ENCODE measurements around the gene CREB3. TPM values are rescaled to one million over a fixed set of nuclear protein-coding genes. Genes with fewer than 3 reads are reported as not detected.

Gene CREB3
- total RNA-seq, 1 experiment from 2014 or later, result 34.8 TPM

- peak overlapping the region; percentile 84 for H2AFZ ChIP-seq (ENCODE audit: low read length)
- CTCF ChIA-PET, result interaction anchor here (0.6 kb wide), 1 partner anchor 21 kb away, joined by 3 read pairs; no protein-coding TSS in a partner anchor
- intact Hi-C loops (cut with micrococcal nuclease), result loop anchor here (1.0 kb wide), 1 partner anchor 14 kb away; no protein-coding TSS in a partner anchor
These were observed 24.9 kb downstream of the CREB3 start for GRCh38 chr9:35757226-35757891.

GRCh38 chr9:35757892-35758275 lies 25.4 kb downstream of the CREB3 start:
- no peak for DNase-seq
- H3K36me3 ChIP-seq (ENCODE audit: low read depth, low read length), result no peaks in the 10 kb centered on the region
- peak overlapping the region; percentile 90 for H3K4me2 ChIP-seq (ENCODE audit: low read length)
- POLR2A ChIA-PET (ENCODE audit: unreplicated experiment), result no interaction called here
- ATAC-seq, result no peak
- H3K9ac ChIP-seq (ENCODE audit: low read length), result peak overlapping the region; percentile 76
- H3K27me3 ChIP-seq (ENCODE audit: low read length), result no peaks in the 10 kb centered on the region
- H3K27ac ChIP-seq (ENCODE audit: low read length), result peak overlapping the region; percentile 79
- BruUV-seq (replicated peaks), result TSS peak; percentile 45
- H3K4me3 ChIP-seq (ENCODE audit: low read length), result peak overlapping the region; percentile 71
- CTCF ChIA-PET, result no interaction called here
- peaks cover 20% of the 10 kb centered on the region for H3K79me2 ChIP-seq (ENCODE audit: low read length)
- H3K9me3 ChIP-seq (ENCODE audit: low read length), result no peaks in the 10 kb centered on the region
- no peaks in the 10 kb centered on the region for H4K20me1 ChIP-seq (ENCODE audit: low read length)
- H3F3A ChIP-seq (ENCODE audit: low read length, unreplicated experiment), result no peaks in the 10 kb centered on the region
- H2AFZ ChIP-seq (ENCODE audit: low read length), result no peak overlapping the region
- intact Hi-C loops (cut with micrococcal nuclease), result loop anchor here (1.0 kb wide), 1 partner anchor 13 kb away; no protein-coding TSS in a partner anchor
- peaks cover 30% of the 10 kb centered on the region for H3K4me1 ChIP-seq (ENCODE audit: insufficient read depth, low read length)
- no peaks in the 10 kb centered on the region for H3K9me2 ChIP-seq (replicated peaks; ENCODE audit: low read length)
- no peak for TF ChIP-seq CTCF (conservative IDR thresholded peaks at IDR 0.05; ENCODE audit: low read depth, low read length)
- no peak for TF ChIP-seq EZH2phosphoT487 (IDR thresholded peaks at IDR 0.05; ENCODE audit: borderline replicate concordance, low read length)
- no peak for TF ChIP-seq EZH2 (IDR thresholded peaks at IDR 0.05; ENCODE audit: low read length, unreplicated experiment)

More at GRCh38 chr9:35757226-35757891, 24.9 kb downstream of the CREB3 start:
- Histone ChIP-seq H3K4me3 (ENCODE audit: low read length) (peak overlapping the region; percentile 71), H3K9ac (ENCODE audit: low read length) (peak overlapping the region; percentile 76), H3K9me2 (replicated peaks; ENCODE audit: low read length) (no peaks in the 10 kb centered on the region), H3K9me3 (ENCODE audit: low read length) (no peaks in the 10 kb centered on the region), H3K27me3 (ENCODE audit: low read length) (no peaks in the 10 kb centered on the region), H3K27ac (ENCODE audit: low read length) (peak overlapping the region; percentile 79), H3K4me1 (ENCODE audit: insufficient read depth, low read length) (peaks cover 30% of the 10 kb centered on the region), H3F3A (ENCODE audit: low read length, unreplicated experiment) (no peaks in the 10 kb centered on the region), H3K4me2 (ENCODE audit: low read length) (peak overlapping the region; percentile 90), H4K20me1 (ENCODE audit: low read length) (no peaks in the 10 kb centered on the region), H3K79me2 (ENCODE audit: low read length) (peaks cover 20% of the 10 kb centered on the region), H3K36me3 (ENCODE audit: low read depth, low read length) (no peaks in the 10 kb centered on the region)
- ATAC-seq (peak; percentile 59), DNase-seq (peak; percentile 60)
- POLR2A ChIA-PET (ENCODE audit: unreplicated experiment), result interaction anchor here (0.6 kb wide), 1 partner anchor 20 kb away, joined by 26 read pairs; no protein-coding TSS in a partner anchor
- TF ChIP-seq CTCF (conservative IDR thresholded peaks at IDR 0.05; ENCODE audit: low read depth, low read length) (no peak), EZH2phosphoT487 (IDR thresholded peaks at IDR 0.05; ENCODE audit: borderline replicate concordance, low read length) (no peak), EZH2 (IDR thresholded peaks at IDR 0.05; ENCODE audit: low read length, unreplicated experiment) (no peak)
- no TSS peak for BruUV-seq (replicated peaks)

GRCh38 chr9:35758475-35759050 lies 26.1 kb downstream of the CREB3 start:
- CTCF ChIA-PET, result no interaction called here
- Histone ChIP-seq H3K79me2 (ENCODE audit: low read length) (peaks cover 20% of the 10 kb centered on the region), H3K27ac (ENCODE audit: low read length) (no peak overlapping the region), H2AFZ (ENCODE audit: low read length) (no peak overlapping the region), H3K9ac (ENCODE audit: low read length) (no peak overlapping the region), H3K4me2 (ENCODE audit: low read length) (peak overlapping the region; percentile 90), H3K27me3 (ENCODE audit: low read length) (no peaks in the 10 kb centered on the region), H3F3A (ENCODE audit: low read length, unreplicated experiment) (no peaks in the 10 kb centered on the region), H3K4me3 (ENCODE audit: low read length) (no peak overlapping the region; the same call in 1 of the 2 replicates), H3K9me3 (ENCODE audit: low read length) (no peaks in the 10 kb centered on the region), H3K36me3 (ENCODE audit: low read depth, low read length) (no peaks in the 10 kb centered on the region), H3K4me1 (ENCODE audit: insufficient read depth, low read length) (peaks cover 30% of the 10 kb centered on the region), H3K9me2 (replicated peaks; ENCODE audit: low read length) (no peaks in the 10 kb centered on the region), H4K20me1 (ENCODE audit: low read length) (no peaks in the 10 kb centered on the region)
- POLR2A ChIA-PET (ENCODE audit: unreplicated experiment), result no interaction called here
- no TSS peak for BruUV-seq (replicated peaks)
- DNase-seq, result no peak
- ATAC-seq, result no peak
- intact Hi-C loops (cut with micrococcal nuclease), result no loop called here
- TF ChIP-seq EZH2 (IDR thresholded peaks at IDR 0.05; ENCODE audit: low read length, unreplicated experiment), result no peak
- no peak for TF ChIP-seq CTCF (conservative IDR thresholded peaks at IDR 0.05; ENCODE audit: low read depth, low read length)
- no peak for TF ChIP-seq EZH2phosphoT487 (IDR thresholded peaks at IDR 0.05; ENCODE audit: borderline replicate concordance, low read length)
